ENCODE results near the gene PTPRG.

DNA sequence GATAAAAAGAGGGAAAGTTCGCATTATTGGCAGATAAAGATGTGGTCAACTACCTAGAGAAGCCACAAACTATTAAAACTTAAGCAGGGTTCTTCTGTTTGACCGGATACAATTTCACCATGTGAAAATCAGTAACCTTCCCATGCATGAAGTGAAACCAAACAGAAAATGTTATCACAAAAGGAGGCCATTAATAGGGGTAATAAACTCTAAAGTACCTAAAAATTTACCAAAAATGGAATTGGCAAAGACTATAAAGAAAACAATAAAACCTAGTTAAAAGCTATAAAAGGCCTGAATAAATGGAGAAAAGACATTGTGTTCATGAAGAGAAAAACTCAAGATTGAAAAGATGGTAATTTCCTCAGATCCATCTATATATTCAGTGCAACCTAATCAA lies 728.6 kb downstream of the PTPRG start:
- no peak for TF ChIP-seq CTCF (IDR thresholded peaks at IDR 0.05; ENCODE audit: poor library complexity)
- no peak for TF ChIP-seq EZH2 (IDR thresholded peaks at IDR 0.05; ENCODE audit: borderline replicate concordance)
